HUES64 (cell line): ENCODE data around the gene XYLT1.
A peak's percentile ranks its signal among the peaks of the same experiment; 100 is the strongest.

Experiments
- H3K27ac ChIP-seq: 2 replicates; pipeline ENCODE4 v1.7.0; 2013; ENCODE audit warnings: low read depth, low read length, inconsistent platforms
- H3K27me3 ChIP-seq: 2 replicates; pipeline ENCODE4 v1.6.1; 2013; ENCODE audit warnings: mild to moderate bottlenecking, low read length; ENCODE audit not compliant: insufficient read depth
- H3K36me3 ChIP-seq: 2 replicates; pipeline ENCODE4 v1.6.1; 2013; ENCODE audit warnings: mild to moderate bottlenecking, low read length; ENCODE audit not compliant: insufficient read depth
- H3K4me1 ChIP-seq: 2 replicates; pipeline ENCODE4 v1.6.1; 2013; ENCODE audit warnings: mild to moderate bottlenecking, low read length, moderate library complexity; ENCODE audit not compliant: insufficient read depth
- H3K4me3 ChIP-seq: 2 replicates; pipeline ENCODE4 v1.5.1; 2013; ENCODE audit warnings: mild to moderate bottlenecking, low read length, moderate library complexity
- H3K9ac ChIP-seq: 2 replicates; pipeline ENCODE4 v1.6.1; 2013; ENCODE audit warnings: mild to moderate bottlenecking, low read depth, low read length
- H3K9me3 ChIP-seq: 2 replicates; pipeline ENCODE4 v1.6.1; 2013; ENCODE audit warnings: low read depth, low read length; ENCODE audit not compliant: insufficient read depth
- WGBS: fragments of 150-250, 120-280 bp; methylation state at CpG from one replicate; pipeline ENCODE4 v1.1.7; 2013; ENCODE audit warnings: missing lambda C conversion rate; 5-methylcytosine and 5-hydroxymethylcytosine counted together

Gene XYLT1

DNA sequence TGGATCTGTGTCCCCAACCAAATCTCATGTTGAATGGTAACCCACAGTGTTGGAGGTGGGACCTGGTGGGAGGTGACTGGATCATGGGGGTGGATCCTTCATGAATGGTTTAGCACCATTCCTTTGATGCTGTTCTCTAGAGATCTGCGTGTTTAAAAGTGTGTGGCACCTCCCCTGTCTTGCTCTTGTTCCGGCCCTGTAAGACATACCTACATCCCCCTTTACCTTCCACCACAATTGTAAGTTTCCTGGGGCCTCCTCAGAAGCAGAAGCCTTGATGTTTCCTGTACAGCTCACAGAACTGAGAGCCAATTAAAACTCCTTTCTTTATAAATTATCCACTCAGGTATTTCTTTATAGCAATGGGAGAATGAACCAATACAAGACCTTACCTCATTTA is 257.7 kb downstream of the XYLT1 start:
- Histone ChIP-seq H3K36me3 (no peaks in the 10 kb centered on the region), H3K27me3 (no peaks in the 10 kb centered on the region), H3K4me1 (peaks cover 3% of the 10 kb centered on the region; the same call in 1 of the 2 replicates), H3K9ac (no peak overlapping the region), H3K4me3 (no peak overlapping the region), H3K27ac (no peak overlapping the region), H3K9me3 (0 out of 2 replicates have a peak, but pooled peaks cover 4% of the 10 kb centered on the region)
- WGBS = 90% methylated on average over 2 of the region's 2 CpGs

- H3K36me3 ChIP-seq = no peaks in the 10 kb centered on the region
- H3K4me3 ChIP-seq = no peak overlapping the region
- no peaks in the 10 kb centered on the region for H3K27me3 ChIP-seq
- no peak overlapping the region for H3K27ac ChIP-seq
- no peak overlapping the region for H3K9ac ChIP-seq
- 0 out of 2 replicates have a peak, but pooled peaks cover 4% of the 10 kb centered on the region for H3K9me3 ChIP-seq
- WGBS = 92% methylated on average over 6 of the region's 6 CpGs
- peaks cover 3% of the 10 kb centered on the region; the same call in 1 of the 2 replicates for H3K4me1 ChIP-seq
These were observed 258.2 kb downstream of the XYLT1 start for GRCh38 chr16:17212606-17213005.

- no peaks in the 10 kb centered on the region for H3K27me3 ChIP-seq
- no peaks in the 10 kb centered on the region for H3K36me3 ChIP-seq
- no peak overlapping the region for H3K9ac ChIP-seq
- H3K9me3 ChIP-seq = 0 out of 2 replicates have a peak, but pooled peaks cover 4% of the 10 kb centered on the region
- H3K4me1 ChIP-seq = peaks cover 3% of the 10 kb centered on the region; the same call in 1 of the 2 replicates
- H3K27ac ChIP-seq = no peak overlapping the region
- H3K4me3 ChIP-seq = no peak overlapping the region
- WGBS = 55% methylated on average over 4 of the region's 4 CpGs
These were observed 259.0 kb downstream of the XYLT1 start for GRCh38 chr16:17211797-17212196.

DNA sequence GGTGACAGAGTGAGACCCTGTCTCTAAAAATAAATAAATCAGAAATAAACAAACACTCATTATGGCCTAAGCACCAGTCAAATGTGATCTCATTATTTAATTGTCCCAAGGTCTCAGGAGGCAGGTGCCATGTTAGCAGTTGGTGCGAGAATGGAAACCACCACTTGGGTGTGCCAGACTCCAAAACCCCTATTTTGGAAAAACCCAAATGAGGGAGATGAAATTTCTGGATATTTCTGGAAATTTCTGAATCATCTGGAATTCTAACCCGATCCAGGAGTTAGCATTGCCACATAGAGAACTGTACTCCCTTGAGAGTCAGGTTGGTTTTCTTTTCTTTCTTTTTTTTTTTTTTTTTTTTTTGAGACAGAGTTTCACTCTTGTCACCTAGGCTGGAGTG is 264.0 kb downstream of the XYLT1 start:
- Histone ChIP-seq H3K27ac (no peak overlapping the region), H3K9ac (no peak overlapping the region), H3K4me3 (no peak overlapping the region), H3K9me3 (no peaks in the 10 kb centered on the region), H3K4me1 (peaks cover 19% of the 10 kb centered on the region), H3K36me3 (no peaks in the 10 kb centered on the region), H3K27me3 (no peaks in the 10 kb centered on the region)
- WGBS = 95% methylated on average over 2 of the region's 2 CpGs

DNA sequence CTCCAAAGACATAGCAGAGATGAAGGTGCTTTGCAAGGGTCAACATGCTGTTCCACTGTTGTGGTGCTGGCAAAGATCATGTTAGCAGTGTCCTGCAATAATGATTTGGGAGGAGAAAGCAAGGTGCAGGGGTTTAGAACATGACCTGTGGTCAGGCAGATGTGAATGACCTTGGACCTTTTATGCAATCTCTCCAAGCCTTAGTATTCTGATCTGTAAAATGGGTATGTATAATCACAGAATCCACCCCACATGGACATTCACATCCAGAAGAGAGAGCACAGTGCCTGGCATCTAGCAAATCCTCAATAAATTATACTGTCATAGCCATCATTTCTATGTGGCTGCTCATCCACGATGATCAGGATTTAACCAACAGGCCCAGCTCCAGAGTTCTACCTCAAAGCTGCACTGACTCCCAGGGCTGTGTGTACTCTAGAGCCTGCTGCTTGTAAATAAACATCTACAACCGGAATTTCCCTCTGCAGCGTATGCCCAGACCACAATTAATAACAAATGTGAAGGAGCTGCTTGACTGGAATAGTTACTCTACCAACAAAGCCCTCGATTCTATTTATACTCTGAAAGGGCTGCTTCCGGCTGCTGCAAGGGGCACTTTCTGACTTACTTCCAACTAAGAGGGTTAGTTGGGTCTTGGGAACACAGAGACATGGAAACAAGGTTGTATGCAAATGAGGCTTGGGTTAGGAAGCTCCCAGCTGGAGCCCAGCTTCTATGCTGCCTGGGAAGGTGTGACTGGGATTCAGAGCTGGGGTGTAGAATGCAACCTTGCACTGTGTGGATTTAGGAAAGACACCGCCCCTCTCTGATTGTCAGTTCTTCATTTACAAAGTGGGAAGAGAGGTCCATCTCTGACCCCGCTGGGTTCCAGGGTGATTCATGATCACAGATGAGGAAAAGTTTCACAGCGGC is 265.2 kb downstream of the XYLT1 start:
- WGBS = 43% methylated on average over 7 of the region's 8 CpGs
- no peaks in the 10 kb centered on the region for H3K36me3 ChIP-seq
- peak overlapping the region; percentile 48; the same call in 1 of the 2 replicates for H3K27ac ChIP-seq
- no peaks in the 10 kb centered on the region for H3K9me3 ChIP-seq
- H3K27me3 ChIP-seq = no peaks in the 10 kb centered on the region
- H3K4me3 ChIP-seq = no peak overlapping the region
- no peak overlapping the region for H3K9ac ChIP-seq
- H3K4me1 ChIP-seq = peaks cover 19% of the 10 kb centered on the region

GRCh38 chr16:17204644-17205043 is 266.1 kb downstream of the XYLT1 start:
- WGBS = 94% methylated on average over 2 of the region's 2 CpGs
- H3K9ac ChIP-seq = no peak overlapping the region
- no peak overlapping the region for H3K4me3 ChIP-seq

DNA sequence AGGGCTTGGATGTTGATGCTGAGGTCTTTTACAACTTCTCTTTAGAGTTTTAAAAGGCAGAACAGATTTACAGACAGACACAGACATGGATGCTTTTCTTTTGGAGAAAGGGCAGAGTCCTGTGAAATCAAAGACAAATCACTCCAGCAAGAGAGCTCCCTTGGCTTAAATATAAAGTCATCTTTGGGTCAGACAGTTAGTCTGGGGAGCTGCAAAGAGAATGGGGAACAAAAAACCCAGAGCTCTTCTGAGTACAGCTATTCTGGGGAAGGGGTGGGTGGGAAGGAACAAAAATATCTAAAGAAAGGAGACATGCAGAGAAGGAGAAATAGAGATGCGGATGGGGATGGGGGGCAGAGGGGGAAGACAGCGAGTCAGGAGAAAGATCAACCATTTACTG is 266.6 kb downstream of the XYLT1 start:
- Histone ChIP-seq H3K27ac (no peak overlapping the region), H3K9me3 (no peaks in the 10 kb centered on the region), H3K9ac (no peak overlapping the region), H3K4me3 (no peak overlapping the region), H3K36me3 (peaks cover 4% of the 10 kb centered on the region), H3K27me3 (no peaks in the 10 kb centered on the region), H3K4me1 (peaks cover 19% of the 10 kb centered on the region)
- 72% methylated on average over 2 of the region's 2 CpGs for WGBS

More at GRCh38 chr16:17204644-17205043, 266.1 kb downstream of the XYLT1 start:
- H3K27me3 ChIP-seq = no peaks in the 10 kb centered on the region
- no peaks in the 10 kb centered on the region for H3K9me3 ChIP-seq
- H3K4me1 ChIP-seq = peaks cover 19% of the 10 kb centered on the region
- no peak overlapping the region for H3K27ac ChIP-seq
- no peaks in the 10 kb centered on the region; the same call in 1 of the 2 replicates for H3K36me3 ChIP-seq

DNA sequence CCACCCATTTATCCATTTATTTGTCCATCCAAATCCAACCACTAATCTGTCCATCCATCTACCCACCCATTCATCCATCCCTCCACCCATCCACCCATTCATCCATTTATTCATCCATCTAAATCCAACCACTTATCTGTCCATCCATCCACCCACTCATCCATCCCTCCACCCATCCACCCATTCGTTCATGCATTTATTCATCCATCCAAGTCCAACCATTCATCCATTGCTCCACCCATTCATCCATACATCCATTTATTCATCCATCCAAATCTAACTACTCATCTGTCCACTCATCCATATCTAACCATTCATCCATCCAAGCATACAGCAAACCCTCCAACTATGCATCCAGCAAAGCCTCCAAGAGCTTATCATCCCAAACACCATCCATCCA is 267.3 kb downstream of the XYLT1 start:
- 87% methylated on average over 1 of the region's 1 CpG for WGBS
- no peaks in the 10 kb centered on the region for H3K9me3 ChIP-seq
- no peak overlapping the region for H3K9ac ChIP-seq
- no peak overlapping the region for H3K4me3 ChIP-seq
- H3K27me3 ChIP-seq = no peaks in the 10 kb centered on the region
- H3K36me3 ChIP-seq = peaks cover 5% of the 10 kb centered on the region
- no peak overlapping the region for H3K27ac ChIP-seq
- H3K4me1 ChIP-seq = peaks cover 19% of the 10 kb centered on the region

GRCh38 chr16:17199135-17199534 is 271.6 kb downstream of the XYLT1 start:
- Histone ChIP-seq H3K4me3 (no peak overlapping the region), H3K9me3 (no peaks in the 10 kb centered on the region), H3K4me1 (0 out of 2 replicates have a peak, but pooled peaks cover 2% of the 10 kb centered on the region), H3K27ac (no peak overlapping the region), H3K9ac (no peak overlapping the region), H3K27me3 (no peaks in the 10 kb centered on the region), H3K36me3 (peaks cover 16% of the 10 kb centered on the region)
- 90% methylated on average over 3 of the region's 3 CpGs for WGBS

- Histone ChIP-seq H3K36me3 (peaks cover 16% of the 10 kb centered on the region), H3K27ac (no peak overlapping the region), H3K9me3 (no peaks in the 10 kb centered on the region), H3K4me1 (no peaks in the 10 kb centered on the region; the same call in 1 of the 2 replicates), H3K9ac (no peak overlapping the region), H3K4me3 (no peak overlapping the region), H3K27me3 (no peaks in the 10 kb centered on the region)
- 80% methylated on average over 3 of the region's 3 CpGs for WGBS
These were observed 274.2 kb downstream of the XYLT1 start for GRCh38 chr16:17196526-17196925.

- Histone ChIP-seq H3K4me1 (no peaks in the 10 kb centered on the region; the same call in 1 of the 2 replicates), H3K27me3 (no peaks in the 10 kb centered on the region), H3K4me3 (no peak overlapping the region), H3K36me3 (peaks cover 13% of the 10 kb centered on the region), H3K9me3 (no peaks in the 10 kb centered on the region), H3K27ac (no peak overlapping the region), H3K9ac (no peak overlapping the region)
- 54% methylated on average over 14 of the region's 14 CpGs for WGBS
These were observed 276.5 kb downstream of the XYLT1 start for GRCh38 chr16:17194190-17194780.
